Measurements from ENCODE around the gene PLB1.

PLB1 gene

DNA sequence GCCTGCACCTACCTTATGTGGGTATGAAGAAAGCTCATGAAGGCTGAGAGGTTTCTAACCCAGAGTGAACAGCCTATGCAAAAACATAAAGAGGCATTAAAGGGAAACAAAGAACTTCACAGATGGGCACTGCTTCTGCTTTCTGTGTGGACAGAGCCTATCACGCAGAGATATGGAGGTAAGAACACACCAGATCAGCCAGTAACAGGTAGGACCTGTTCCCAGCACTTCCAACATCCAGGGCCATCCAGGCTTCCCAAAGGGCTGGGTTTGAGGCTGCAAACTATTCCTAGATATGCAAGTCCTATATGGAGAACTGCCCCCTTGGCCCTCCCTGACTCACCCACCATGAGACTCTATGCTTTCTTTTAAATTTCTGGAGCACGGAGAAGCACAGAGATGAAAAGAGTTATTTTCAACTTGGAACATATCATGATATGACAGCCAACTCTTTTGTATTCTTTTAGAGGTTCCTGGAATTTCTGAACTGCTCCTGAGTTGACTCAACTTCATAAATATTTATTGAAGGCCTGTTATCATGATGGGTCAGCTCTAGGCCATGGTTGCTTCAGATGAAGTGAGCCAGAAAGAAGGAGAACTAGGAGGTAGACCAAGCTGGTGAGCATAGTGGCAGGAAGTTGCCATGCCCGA is 178.3 kb downstream of the PLB1 start:
- no peak for TF ChIP-seq CREB1 (IDR thresholded peaks at IDR 0.05; ENCODE audit: low read depth)
- no peak for TF ChIP-seq YY1 (IDR thresholded peaks at IDR 0.05; ENCODE audit: low read depth)
- no peak for TF ChIP-seq TEAD4 (IDR thresholded peaks at IDR 0.05)
- no peak for TF ChIP-seq EGR1 (IDR thresholded peaks at IDR 0.05)
- TF ChIP-seq ZBTB7A (IDR thresholded peaks at IDR 0.05; ENCODE audit: low read depth) = no peak
- TF ChIP-seq CEBPB (IDR thresholded peaks at IDR 0.05) = no peak
- TF ChIP-seq RAD21 (IDR thresholded peaks at IDR 0.05; ENCODE audit: low read depth) = no peak
- TF ChIP-seq TAF1 (IDR thresholded peaks at IDR 0.05; ENCODE audit: low read depth) = no peak
- TF ChIP-seq TCF12 (IDR thresholded peaks at IDR 0.05; ENCODE audit: low read depth) = no peak
- no peak for TF ChIP-seq EP300 (IDR thresholded peaks at IDR 0.05; ENCODE audit: borderline replicate concordance)
- TF ChIP-seq FOXM1 (IDR thresholded peaks at IDR 0.05; ENCODE audit: borderline replicate concordance, low read depth) = no peak

DNA sequence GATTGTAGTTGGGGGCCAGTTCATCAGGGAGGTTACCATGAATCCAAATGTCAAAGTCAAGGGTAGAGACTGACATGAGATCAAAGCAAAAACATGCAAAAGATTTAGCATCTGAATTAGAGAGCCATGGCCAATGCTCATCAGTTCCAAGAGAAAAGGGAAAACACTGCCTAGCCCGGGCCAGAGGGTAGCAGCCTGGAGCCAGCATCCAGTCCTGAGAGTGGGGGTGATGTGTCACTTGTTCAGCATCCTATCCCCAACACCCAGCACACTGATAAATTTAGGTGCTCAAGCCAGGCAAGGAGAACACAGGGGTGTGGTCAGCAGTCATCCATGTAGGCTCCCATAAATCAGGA is 178.8 kb downstream of the PLB1 start:
- TF ChIP-seq, protein P1, sequence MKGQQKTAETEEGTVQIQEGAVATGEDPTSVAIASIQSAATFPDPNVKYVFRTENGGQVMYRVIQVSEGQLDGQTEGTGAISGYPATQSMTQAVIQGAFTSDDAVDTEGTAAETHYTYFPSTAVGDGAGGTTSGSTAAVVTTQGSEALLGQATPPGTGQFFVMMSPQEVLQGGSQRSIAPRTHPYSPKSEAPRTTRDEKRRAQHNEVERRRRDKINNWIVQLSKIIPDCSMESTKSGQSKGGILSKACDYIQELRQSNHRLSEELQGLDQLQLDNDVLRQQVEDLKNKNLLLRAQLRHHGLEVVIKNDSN (IDR thresholded peaks at IDR 0.05) = no peak
- TF ChIP-seq, protein P2, sequence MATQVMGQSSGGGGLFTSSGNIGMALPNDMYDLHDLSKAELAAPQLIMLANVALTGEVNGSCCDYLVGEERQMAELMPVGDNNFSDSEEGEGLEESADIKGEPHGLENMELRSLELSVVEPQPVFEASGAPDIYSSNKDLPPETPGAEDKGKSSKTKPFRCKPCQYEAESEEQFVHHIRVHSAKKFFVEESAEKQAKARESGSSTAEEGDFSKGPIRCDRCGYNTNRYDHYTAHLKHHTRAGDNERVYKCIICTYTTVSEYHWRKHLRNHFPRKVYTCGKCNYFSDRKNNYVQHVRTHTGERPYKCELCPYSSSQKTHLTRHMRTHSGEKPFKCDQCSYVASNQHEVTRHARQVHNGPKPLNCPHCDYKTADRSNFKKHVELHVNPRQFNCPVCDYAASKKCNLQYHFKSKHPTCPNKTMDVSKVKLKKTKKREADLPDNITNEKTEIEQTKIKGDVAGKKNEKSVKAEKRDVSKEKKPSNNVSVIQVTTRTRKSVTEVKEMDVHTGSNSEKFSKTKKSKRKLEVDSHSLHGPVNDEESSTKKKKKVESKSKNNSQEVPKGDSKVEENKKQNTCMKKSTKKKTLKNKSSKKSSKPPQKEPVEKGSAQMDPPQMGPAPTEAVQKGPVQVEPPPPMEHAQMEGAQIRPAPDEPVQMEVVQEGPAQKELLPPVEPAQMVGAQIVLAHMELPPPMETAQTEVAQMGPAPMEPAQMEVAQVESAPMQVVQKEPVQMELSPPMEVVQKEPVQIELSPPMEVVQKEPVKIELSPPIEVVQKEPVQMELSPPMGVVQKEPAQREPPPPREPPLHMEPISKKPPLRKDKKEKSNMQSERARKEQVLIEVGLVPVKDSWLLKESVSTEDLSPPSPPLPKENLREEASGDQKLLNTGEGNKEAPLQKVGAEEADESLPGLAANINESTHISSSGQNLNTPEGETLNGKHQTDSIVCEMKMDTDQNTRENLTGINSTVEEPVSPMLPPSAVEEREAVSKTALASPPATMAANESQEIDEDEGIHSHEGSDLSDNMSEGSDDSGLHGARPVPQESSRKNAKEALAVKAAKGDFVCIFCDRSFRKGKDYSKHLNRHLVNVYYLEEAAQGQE (IDR thresholded peaks at IDR 0.05; ENCODE audit: low read depth) = no peak
- no peak for TF ChIP-seq ZBTB7A (IDR thresholded peaks at IDR 0.05; ENCODE audit: low read depth)
- TF ChIP-seq YY1 (IDR thresholded peaks at IDR 0.05; ENCODE audit: low read depth) = no peak
- TF ChIP-seq, protein P3, sequence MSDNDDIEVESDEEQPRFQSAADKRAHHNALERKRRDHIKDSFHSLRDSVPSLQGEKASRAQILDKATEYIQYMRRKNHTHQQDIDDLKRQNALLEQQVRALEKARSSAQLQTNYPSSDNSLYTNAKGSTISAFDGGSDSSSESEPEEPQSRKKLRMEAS (IDR thresholded peaks at IDR 0.05) = no peak
- TF ChIP-seq FOXM1 (IDR thresholded peaks at IDR 0.05; ENCODE audit: borderline replicate concordance, low read depth) = no peak
- TF ChIP-seq EP300 (IDR thresholded peaks at IDR 0.05; ENCODE audit: borderline replicate concordance) = no peak
- TF ChIP-seq TCF12 (IDR thresholded peaks at IDR 0.05; ENCODE audit: low read depth) = no peak
- TF ChIP-seq TAF1 (IDR thresholded peaks at IDR 0.05; ENCODE audit: low read depth) = no peak
- TF ChIP-seq RAD21 (IDR thresholded peaks at IDR 0.05; ENCODE audit: low read depth) = no peak
- no peak for TF ChIP-seq EGR1 (IDR thresholded peaks at IDR 0.05)
- no peak for TF ChIP-seq TEAD4 (IDR thresholded peaks at IDR 0.05)
- no peak for TF ChIP-seq CREB1 (IDR thresholded peaks at IDR 0.05; ENCODE audit: low read depth)

DNA sequence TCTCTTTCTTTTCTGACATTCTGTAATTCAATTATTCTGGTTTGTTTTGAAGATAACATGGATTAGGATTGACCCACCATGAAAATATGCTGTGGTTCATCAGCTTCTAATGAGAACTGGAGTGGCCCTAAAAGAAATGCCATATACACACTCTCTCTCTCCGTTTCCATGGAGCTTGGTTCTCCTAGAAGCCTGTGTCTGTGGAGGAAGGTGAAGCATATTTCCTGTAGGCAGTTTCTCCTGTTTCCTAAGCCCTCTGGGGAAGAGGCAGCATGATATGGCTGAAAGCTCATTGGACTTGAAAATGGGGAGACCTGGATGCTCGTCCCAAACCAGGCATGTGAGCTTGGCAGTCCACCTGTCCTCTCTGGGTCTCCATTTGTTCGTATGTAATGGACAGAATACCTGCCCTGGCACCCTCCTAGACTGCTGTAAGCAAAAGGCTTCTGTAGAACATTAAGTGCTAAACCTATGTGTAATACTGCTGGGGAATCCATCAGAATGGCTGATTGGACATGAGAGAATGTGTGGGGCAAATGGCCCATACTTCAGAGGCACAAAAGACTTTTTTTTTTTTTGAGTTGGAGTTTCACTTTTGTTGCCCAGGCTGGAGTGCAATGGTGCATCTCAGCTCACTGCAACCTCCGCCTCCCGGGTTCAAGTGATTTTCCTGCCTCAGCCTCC is 180.4 kb downstream of the PLB1 start:
- TF ChIP-seq NFIC (IDR thresholded peaks at IDR 0.05) (no peak), CEBPB (IDR thresholded peaks at IDR 0.05) (no peak), ZBTB7A (IDR thresholded peaks at IDR 0.05; ENCODE audit: low read depth) (no peak)
- TF ChIP-seq, protein P1 (IDR thresholded peaks at IDR 0.05) = no peak

DNA sequence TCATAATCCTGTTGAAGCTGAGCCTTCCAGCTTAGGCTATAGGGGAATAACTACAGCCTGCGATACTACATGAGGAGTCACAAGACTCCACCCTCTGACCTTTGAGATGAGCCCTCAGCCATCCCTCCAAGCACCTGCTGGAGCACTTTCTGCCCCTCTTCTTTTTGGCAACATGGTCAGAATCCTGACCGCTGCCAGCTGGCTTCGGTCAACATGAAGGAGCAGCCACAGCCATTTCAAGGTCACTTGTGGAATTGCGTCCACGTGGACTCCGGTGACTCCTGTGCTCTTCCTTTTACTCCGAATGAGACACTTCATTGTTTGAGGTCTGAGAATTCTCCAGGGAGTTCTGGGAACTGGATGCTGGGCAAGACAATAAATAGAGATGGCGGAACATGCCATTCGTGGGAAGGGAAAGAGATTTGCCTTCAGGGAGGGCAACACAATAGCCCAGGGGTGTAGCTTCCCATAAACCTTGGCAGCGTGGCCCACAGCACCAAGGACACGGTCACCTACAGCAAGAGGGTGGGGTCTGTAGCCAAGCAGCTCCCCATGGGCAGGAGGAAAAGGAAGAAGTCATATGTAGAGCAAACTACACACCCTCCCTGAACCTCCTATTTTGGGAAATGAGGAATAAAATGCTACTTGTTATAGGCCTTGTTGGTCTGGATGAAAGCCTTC is 182.5 kb downstream of the PLB1 start:
- TF ChIP-seq, protein P2 (IDR thresholded peaks at IDR 0.05; ENCODE audit: low read depth) = no peak
- TF ChIP-seq CREB1 (IDR thresholded peaks at IDR 0.05; ENCODE audit: low read depth) (no peak), YY1 (IDR thresholded peaks at IDR 0.05; ENCODE audit: low read depth) (no peak), CEBPB (IDR thresholded peaks at IDR 0.05) (no peak), ZBTB7A (IDR thresholded peaks at IDR 0.05; ENCODE audit: low read depth) (no peak), FOXM1 (IDR thresholded peaks at IDR 0.05; ENCODE audit: borderline replicate concordance, low read depth) (no peak), NFIC (IDR thresholded peaks at IDR 0.05) (no peak), EGR1 (IDR thresholded peaks at IDR 0.05) (no peak)

DNA sequence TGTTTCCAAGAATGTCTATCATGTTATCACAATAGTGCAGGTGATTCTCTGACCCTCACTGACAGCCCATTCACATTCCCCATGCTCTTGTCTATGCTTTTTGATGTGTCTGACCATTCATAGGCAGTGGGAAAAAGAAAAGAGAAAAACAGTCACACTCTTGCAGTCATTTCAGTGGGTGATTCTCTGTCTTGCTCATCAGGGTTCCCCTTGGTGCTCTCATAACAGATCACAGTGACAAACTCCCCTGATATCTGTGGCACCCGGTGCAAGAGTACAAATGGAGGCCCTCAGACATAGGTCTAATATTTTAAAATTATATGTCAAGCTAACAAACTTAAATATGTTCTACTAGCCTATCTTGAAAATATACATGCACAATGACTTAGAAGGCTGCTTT is 183.1 kb downstream of the PLB1 start:
- TF ChIP-seq FOXM1 (IDR thresholded peaks at IDR 0.05; ENCODE audit: borderline replicate concordance, low read depth) (no peak), NFIC (IDR thresholded peaks at IDR 0.05) (no peak)

DNA sequence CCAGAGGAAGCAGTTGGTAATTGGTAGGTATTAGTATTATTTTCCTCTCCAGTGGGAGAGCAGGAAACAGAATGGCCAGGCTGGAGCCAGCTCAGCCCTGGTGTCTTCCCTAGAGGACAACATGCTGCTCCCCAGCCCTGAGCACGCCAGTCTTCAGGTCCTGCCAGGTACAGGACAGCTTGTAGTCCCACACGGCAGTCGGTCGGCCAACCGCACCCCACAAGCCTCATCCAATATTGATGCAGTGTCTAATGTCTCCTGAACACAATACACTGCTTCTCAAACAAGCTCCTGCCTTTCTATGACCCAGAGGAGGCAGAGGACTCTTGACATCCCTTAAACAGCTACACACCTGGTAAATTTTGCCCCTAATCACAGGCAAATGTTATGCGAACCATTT is 184.8 kb downstream of the PLB1 start:
- TF ChIP-seq, protein P2 (IDR thresholded peaks at IDR 0.05; ENCODE audit: low read depth) = no peak
- TF ChIP-seq NFIC (IDR thresholded peaks at IDR 0.05) (no peak), FOXM1 (IDR thresholded peaks at IDR 0.05; ENCODE audit: borderline replicate concordance, low read depth) (no peak), RAD21 (IDR thresholded peaks at IDR 0.05; ENCODE audit: low read depth) (no peak), CREB1 (IDR thresholded peaks at IDR 0.05; ENCODE audit: low read depth) (no peak), TCF12 (IDR thresholded peaks at IDR 0.05; ENCODE audit: low read depth) (no peak), YY1 (IDR thresholded peaks at IDR 0.05; ENCODE audit: low read depth) (no peak), ZBTB7A (IDR thresholded peaks at IDR 0.05; ENCODE audit: low read depth) (no peak), TAF1 (IDR thresholded peaks at IDR 0.05; ENCODE audit: low read depth) (no peak), CEBPB (IDR thresholded peaks at IDR 0.05) (no peak), EGR1 (IDR thresholded peaks at IDR 0.05) (no peak), TEAD4 (IDR thresholded peaks at IDR 0.05) (no peak), EP300 (IDR thresholded peaks at IDR 0.05; ENCODE audit: borderline replicate concordance) (no peak)
- TF ChIP-seq, protein P3 (IDR thresholded peaks at IDR 0.05) = no peak
- TF ChIP-seq, protein P1 (IDR thresholded peaks at IDR 0.05) = no peak
